ENCODE data around the gene ENOX2.
"Not testable (repeated sequence)": the region's sequence is repeated elsewhere in the genome, so short reads cannot be mapped to it uniquely, and the experiment has no call there.

Gene ENOX2

GRCh38 chrX:130813932-130814331 is 89.1 kb downstream of the ENOX2 start:
- DNase-seq = not testable (repeated sequence)

- DNase-seq = no peak
These were observed 92.4 kb downstream of the ENOX2 start for GRCh38 chrX:130810561-130810960.

- no peak for DNase-seq
These were observed 97.1 kb downstream of the ENOX2 start for GRCh38 chrX:130805903-130806302.

- DNase-seq = no peak
These were observed 99.5 kb downstream of the ENOX2 start for GRCh38 chrX:130803537-130803936.

GRCh38 chrX:130801901-130802300 is 101.1 kb downstream of the ENOX2 start:
- DNase-seq = no peak

- DNase-seq = no peak
These were observed 103.6 kb downstream of the ENOX2 start for GRCh38 chrX:130799393-130799792.

- DNase-seq = no peak
These were observed 109.0 kb downstream of the ENOX2 start for GRCh38 chrX:130793975-130794374.

GRCh38 chrX:130791870-130792269 is 111.1 kb downstream of the ENOX2 start:
- DNase-seq = not testable (repeated sequence)

- DNase-seq = no peak
These were observed 113.2 kb downstream of the ENOX2 start for GRCh38 chrX:130789793-130790192.

GRCh38 chrX:130788786-130789581 is 114.0 kb downstream of the ENOX2 start:
- DNase-seq = no peak

- no peak for DNase-seq
These were observed 117.0 kb downstream of the ENOX2 start for GRCh38 chrX:130786030-130786429.

- DNase-seq = no peak
These were observed 124.2 kb downstream of the ENOX2 start for GRCh38 chrX:130778773-130779172.

- no peak for DNase-seq
These were observed 127.2 kb downstream of the ENOX2 start for GRCh38 chrX:130775849-130776248.

GRCh38 chrX:130772776-130773143 is 130.2 kb downstream of the ENOX2 start:
- no peak for DNase-seq

GRCh38 chrX:130772105-130772775 is 130.8 kb downstream of the ENOX2 start:
- no peak for DNase-seq

- DNase-seq = no peak
These were observed 131.4 kb downstream of the ENOX2 start for GRCh38 chrX:130771648-130772047.

GRCh38 chrX:130771230-130771629 is 131.8 kb downstream of the ENOX2 start:
- no peak for DNase-seq

- DNase-seq = no peak
These were observed 132.4 kb downstream of the ENOX2 start for GRCh38 chrX:130770615-130771014.

- DNase-seq = no peak
These were observed 133.2 kb downstream of the ENOX2 start for GRCh38 chrX:130769835-130770234.

- no peak for DNase-seq
These were observed 144.9 kb downstream of the ENOX2 start for GRCh38 chrX:130758072-130758471.

- DNase-seq = no peak
These were observed 146.8 kb downstream of the ENOX2 start for GRCh38 chrX:130756233-130756632.

GRCh38 chrX:130754353-130754752 is 148.7 kb downstream of the ENOX2 start:
- DNase-seq = no peak

- DNase-seq = no peak
These were observed 156.2 kb downstream of the ENOX2 start for GRCh38 chrX:130746709-130747342.

GRCh38 chrX:130746077-130746476 is 156.9 kb downstream of the ENOX2 start:
- no peak for DNase-seq
